PFSK-1 (cell line): ENCODE data around the gene ALMS1.

Experiments
- FOXP2 ChIP-seq: optimal IDR thresholded peaks from 2 replicates; pipeline ENCODE3; 2011; ENCODE audit warnings: borderline replicate concordance, control low read depth, inconsistent platforms; ENCODE audit not compliant: insufficient read depth; ENCODE audit errors: extremely low read length, extremely low read depth
- POLR2AphosphoS5 ChIP-seq: IDR thresholded peaks from 2 replicates; pipeline ENCODE4 v1.6.1; 2012; ENCODE audit warnings: low read depth, mild to moderate bottlenecking, control low read depth, low read length, moderate library complexity
- SIN3A ChIP-seq: IDR thresholded peaks from 2 replicates; pipeline ENCODE4 v1.6.1; 2012; ENCODE audit warnings: mild to moderate bottlenecking, low read length, moderate library complexity, borderline replicate concordance; ENCODE audit not compliant: insufficient read depth
- TAF1 ChIP-seq: IDR thresholded peaks from 2 replicates; pipeline ENCODE4 v1.6.1; 2012; ENCODE audit warnings: low read length, control low read depth, borderline replicate concordance; ENCODE audit not compliant: insufficient read depth
- TF ChIP-seq, protein P1 (sequence below), 2 experiments: IDR thresholded peaks; 2 replicates each; pipeline versions ENCODE4 v1.6.1 to v1.8.0; 2011 to 2012; ENCODE audit warnings: low read depth in 2 of 2, low read length in 2 of 2, control low read depth in 1 of 2, inconsistent platforms in 1 of 2, mild to moderate bottlenecking in 1 of 2, moderate library complexity in 1 of 2; ENCODE audit not compliant: insufficient read depth in 1 of 2

Gene ALMS1

DNA sequence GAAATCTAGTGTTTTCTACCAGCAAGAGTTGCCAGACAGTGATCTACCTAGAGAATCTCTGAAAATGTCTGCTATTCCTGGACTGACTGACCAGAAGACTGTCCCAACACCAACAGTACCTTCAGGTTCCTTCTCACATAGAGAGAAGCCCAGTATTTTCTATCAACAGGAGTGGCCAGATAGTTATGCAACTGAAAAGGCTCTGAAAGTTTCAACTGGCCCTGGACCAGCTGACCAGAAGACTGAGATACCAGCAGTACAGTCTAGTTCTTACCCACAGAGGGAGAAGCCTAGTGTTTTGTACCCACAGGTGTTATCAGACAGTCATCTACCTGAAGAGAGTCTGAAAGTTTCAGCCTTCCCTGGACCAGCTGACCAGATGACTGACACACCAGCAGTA, 63.8 kb downstream of the ALMS1 start:
- no peak for TF ChIP-seq SIN3A
- TF ChIP-seq, protein P1, sequence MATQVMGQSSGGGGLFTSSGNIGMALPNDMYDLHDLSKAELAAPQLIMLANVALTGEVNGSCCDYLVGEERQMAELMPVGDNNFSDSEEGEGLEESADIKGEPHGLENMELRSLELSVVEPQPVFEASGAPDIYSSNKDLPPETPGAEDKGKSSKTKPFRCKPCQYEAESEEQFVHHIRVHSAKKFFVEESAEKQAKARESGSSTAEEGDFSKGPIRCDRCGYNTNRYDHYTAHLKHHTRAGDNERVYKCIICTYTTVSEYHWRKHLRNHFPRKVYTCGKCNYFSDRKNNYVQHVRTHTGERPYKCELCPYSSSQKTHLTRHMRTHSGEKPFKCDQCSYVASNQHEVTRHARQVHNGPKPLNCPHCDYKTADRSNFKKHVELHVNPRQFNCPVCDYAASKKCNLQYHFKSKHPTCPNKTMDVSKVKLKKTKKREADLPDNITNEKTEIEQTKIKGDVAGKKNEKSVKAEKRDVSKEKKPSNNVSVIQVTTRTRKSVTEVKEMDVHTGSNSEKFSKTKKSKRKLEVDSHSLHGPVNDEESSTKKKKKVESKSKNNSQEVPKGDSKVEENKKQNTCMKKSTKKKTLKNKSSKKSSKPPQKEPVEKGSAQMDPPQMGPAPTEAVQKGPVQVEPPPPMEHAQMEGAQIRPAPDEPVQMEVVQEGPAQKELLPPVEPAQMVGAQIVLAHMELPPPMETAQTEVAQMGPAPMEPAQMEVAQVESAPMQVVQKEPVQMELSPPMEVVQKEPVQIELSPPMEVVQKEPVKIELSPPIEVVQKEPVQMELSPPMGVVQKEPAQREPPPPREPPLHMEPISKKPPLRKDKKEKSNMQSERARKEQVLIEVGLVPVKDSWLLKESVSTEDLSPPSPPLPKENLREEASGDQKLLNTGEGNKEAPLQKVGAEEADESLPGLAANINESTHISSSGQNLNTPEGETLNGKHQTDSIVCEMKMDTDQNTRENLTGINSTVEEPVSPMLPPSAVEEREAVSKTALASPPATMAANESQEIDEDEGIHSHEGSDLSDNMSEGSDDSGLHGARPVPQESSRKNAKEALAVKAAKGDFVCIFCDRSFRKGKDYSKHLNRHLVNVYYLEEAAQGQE (IDR thresholded peaks at IDR 0.05; ENCODE audit: insufficient read depth in 1 of 2, low read depth in 2 of 2, low read length in 2 of 2) = no peak
- no peak for TF ChIP-seq POLR2AphosphoS5
- TF ChIP-seq FOXP2 = no peak
- no peak for TF ChIP-seq TAF1

DNA sequence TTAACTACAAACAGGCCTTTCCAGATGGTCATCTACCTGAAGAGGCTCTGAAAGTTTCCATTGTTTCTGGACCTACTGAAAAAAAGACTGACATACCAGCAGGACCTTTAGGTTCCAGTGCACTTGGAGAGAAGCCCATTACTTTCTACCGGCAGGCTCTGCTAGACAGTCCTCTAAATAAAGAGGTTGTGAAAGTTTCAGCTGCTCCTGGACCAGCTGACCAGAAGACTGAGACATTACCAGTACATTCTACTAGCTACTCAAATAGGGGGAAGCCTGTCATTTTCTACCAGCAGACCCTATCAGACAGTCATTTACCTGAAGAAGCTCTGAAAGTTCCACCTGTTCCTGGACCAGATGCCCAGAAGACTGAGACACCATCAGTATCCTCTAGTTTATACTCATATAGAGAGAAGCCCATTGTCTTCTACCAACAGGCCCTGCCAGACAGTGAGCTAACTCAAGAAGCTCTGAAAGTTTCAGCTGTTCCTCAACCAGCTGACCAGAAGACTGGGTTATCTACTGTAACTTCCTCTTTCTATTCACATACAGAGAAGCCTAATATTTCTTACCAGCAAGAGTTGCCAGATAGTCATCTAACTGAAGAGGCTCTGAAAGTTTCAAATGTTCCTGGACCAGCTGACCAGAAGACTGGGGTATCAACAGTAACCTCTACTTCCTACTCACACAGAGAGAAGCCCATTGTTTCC, 65.8 kb downstream of the ALMS1 start:
- TF ChIP-seq TAF1 (no peak), SIN3A (no peak), POLR2AphosphoS5 (no peak), FOXP2 (no peak)
- TF ChIP-seq, protein P1 (IDR thresholded peaks at IDR 0.05; ENCODE audit: insufficient read depth in 1 of 2, low read depth in 2 of 2, low read length in 2 of 2) = no peak

DNA sequence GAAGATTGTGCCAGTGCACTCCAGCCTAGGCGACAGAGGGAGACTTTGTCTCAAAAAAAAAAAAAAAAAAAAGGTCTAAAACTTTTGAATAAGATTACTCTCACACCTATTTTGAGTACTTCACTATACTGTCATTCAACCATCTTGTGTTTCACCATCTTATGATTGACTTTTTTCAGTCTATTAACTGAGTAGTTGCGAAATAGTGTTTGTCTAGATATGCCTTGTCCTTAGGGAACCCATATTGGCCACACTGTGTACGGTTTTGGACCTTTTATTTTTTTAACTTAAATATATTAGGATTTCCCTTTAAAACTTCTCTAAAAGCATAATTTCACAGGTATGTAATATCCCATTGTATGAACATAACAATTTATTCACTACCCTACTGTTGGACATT, 72.3 kb downstream of the ALMS1 start:
- TF ChIP-seq FOXP2 (no peak), POLR2AphosphoS5 (no peak), TAF1 (no peak), SIN3A (no peak)
- TF ChIP-seq, protein P1 (IDR thresholded peaks at IDR 0.05; ENCODE audit: insufficient read depth in 1 of 2, low read depth in 2 of 2, low read length in 2 of 2) = no peak

DNA sequence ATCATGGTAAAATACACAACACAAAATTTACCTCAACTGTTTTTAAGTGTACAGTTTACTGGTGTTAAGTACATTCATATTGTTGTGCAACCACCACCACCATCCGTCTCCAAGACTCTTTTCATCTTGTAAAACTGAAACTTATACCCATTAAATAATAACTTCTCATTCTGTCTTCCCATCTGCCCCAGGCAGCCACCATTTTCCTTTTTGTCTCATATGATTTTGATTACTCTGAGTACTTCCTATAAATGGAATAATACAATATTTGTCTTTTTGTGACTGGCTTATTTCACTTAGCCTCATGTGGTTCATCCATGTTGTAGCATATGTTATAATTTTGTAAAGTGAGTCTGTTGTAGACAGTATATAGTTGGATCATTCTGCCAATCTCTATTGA, 82.7 kb downstream of the ALMS1 start:
- TF ChIP-seq POLR2AphosphoS5 (no peak), TAF1 (no peak), FOXP2 (no peak), SIN3A (no peak)
- TF ChIP-seq, protein P1 (IDR thresholded peaks at IDR 0.05; ENCODE audit: insufficient read depth in 1 of 2, low read depth in 2 of 2, low read length in 2 of 2) = no peak

DNA sequence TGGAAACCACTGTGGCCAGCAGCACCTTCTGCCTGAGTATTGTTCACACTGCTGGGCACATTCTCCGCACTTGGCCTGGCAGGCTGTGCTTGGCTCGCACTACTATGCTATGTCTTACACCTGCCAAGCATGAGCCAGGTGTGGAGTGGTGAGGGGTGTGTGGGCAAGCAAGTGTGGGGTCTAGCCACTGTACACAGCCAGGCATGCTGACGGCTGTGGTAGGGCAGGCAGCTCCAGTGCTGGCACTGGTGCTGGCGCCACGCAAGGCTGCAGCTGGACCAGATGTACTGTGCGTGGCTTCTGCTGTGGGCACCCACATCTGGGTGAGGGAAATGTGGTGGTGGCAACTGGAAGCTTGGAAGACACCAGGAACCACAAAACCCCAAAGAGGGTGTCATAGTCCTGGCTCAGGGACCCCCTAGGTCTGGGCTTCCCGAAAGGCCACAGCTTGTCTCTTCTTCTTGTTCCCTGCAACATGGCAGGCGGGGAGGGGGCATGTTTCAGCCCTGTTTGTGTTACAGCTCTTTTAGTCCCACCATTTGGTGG, 101.5 kb downstream of the ALMS1 start:
- TF ChIP-seq TAF1 = no peak
